ENCODE measurements around the gene RBPMS2.
A peak's percentile ranks its signal among the peaks of the same experiment; 100 is the strongest.
"Not testable (repeated sequence)": the region's sequence is repeated elsewhere in the genome, so short reads cannot be mapped to it uniquely, and the experiment has no call there.

The RBPMS2 gene

DNA sequence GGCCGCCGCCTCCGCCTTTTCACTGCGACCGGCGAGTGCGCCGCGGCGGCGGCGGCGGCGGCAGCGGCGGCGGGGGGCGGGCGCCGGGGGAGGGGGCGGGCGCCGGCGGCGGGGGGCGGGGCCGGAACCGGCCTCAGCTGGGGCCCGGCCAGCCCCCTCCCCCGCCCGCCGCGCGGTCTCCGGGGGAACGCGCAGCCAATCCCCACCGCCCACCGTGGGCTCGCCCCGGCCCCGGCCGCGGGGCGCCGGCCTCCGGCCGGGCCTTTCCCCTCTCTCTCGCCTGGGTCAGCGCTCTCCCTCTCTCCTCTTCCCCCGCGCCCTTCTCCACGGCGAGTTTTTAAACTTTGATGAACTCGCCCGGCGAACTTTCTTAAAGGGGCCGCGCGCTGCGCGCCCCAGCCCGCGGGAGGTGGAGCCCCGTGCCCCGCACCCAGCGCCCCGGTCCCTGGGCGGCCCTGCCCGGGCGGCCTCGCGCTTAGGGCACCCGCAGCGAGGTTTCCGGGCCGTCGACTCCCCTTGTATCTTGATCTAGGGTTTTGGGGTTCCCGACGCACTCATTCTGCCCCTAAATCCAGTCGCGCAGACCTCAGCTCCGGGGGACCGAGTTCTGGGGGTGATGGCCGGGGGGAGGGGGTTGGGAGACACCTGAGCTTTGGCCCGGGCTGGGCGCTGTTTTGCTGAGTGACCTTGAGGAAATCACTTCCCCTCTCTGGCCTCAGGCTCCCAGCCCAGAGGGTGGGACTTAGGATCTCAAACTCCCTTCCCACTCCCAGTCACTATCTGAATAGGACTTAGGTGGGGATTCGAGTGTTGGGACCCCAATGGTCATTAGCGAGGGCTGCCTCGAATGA lies at the start of gene RBPMS2:
Gene RBPMS2 (minus strand): TSS at position 39 of the 851 bp plus-strand sequence. CDS start 270 bp downstream, outside the sequence.
- Mint-ChIP-seq H3K27me3 (peaks cover 14% of the 10 kb centered on the region), H3K36me3 (no peaks in the 10 kb centered on the region), H3K27ac (no peak within 1 kb of the TSS), H3K4me1 (peaks cover 4% of the 10 kb centered on the region), H3K4me3 (peak within 1 kb of the TSS; percentile 83), H3K9me3 (no peaks in the 10 kb centered on the region)
- DNase-seq (ENCODE audit: low spot score in 2 of 2) (no peak), ATAC-seq (ENCODE audit: low read depth) (peak; percentile 32)

DNA sequence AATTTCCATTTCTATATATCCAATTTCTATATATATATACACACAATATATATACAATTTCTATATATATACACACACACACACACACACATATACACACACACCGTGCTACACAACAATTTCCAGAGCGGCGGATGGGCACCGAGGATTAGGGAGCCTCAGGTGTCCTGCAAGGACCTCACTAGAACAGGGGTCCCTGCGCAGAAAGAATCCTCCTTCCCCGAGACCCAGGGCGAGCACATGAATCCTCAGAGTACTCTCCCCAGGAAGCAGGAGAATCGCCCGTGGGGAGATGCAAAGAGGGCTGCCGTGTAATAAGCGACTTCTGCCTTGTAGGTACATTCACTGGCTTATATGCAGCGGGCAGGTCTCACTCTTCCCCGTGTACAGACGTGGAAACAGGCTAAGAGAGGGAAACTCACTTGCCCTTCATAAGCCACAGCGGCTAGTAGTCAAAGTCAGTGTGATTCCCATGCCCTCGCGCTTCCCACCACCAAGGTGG lies 49.6 kb upstream of the RBPMS2 start:
- no peaks in the 10 kb centered on the region for H3K36me3 Mint-ChIP-seq
- no peak overlapping the region for H3K27ac Mint-ChIP-seq
- ATAC-seq (ENCODE audit: low read depth) (no peak), DNase-seq (ENCODE audit: low spot score in 2 of 2) (no peak)
- peak overlapping the region; percentile 84 for H3K4me3 Mint-ChIP-seq
- H3K4me1 Mint-ChIP-seq, result peaks cover 33% of the 10 kb centered on the region
- H3K27me3 Mint-ChIP-seq, result peaks cover 4% of the 10 kb centered on the region
- H3K9me3 Mint-ChIP-seq, result no peaks in the 10 kb centered on the region

DNA sequence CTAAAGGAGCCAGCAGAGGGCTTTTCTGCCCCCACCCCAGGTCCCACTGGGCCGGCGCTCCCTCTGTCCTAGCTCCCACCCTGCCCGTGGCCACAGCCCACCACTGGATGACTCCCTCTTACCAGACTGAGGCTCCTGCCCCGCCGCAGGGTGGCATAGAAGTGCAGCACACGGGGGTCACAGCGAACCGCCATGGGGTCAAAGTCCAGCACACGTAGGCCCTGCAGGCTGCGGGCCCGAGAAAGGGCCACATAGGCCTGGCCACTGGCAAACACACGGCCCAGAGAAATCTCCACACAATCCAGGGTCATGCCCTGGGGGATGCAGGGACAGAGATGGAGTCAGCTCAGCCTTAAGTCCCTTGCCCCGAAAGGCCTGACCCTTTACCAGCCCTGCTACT lies 41.1 kb upstream of the RBPMS2 start:
- H3K36me3 Mint-ChIP-seq, result no peaks in the 10 kb centered on the region
- DNase-seq (ENCODE audit: low spot score in 2 of 2), result no peak
- no peak overlapping the region for H3K4me3 Mint-ChIP-seq
- ATAC-seq (ENCODE audit: low read depth), result no peak
- H3K27me3 Mint-ChIP-seq, result no peaks in the 10 kb centered on the region
- H3K4me1 Mint-ChIP-seq, result peaks cover 8% of the 10 kb centered on the region
- H3K27ac Mint-ChIP-seq, result no peak overlapping the region
- H3K9me3 Mint-ChIP-seq, result no peaks in the 10 kb centered on the region

DNA sequence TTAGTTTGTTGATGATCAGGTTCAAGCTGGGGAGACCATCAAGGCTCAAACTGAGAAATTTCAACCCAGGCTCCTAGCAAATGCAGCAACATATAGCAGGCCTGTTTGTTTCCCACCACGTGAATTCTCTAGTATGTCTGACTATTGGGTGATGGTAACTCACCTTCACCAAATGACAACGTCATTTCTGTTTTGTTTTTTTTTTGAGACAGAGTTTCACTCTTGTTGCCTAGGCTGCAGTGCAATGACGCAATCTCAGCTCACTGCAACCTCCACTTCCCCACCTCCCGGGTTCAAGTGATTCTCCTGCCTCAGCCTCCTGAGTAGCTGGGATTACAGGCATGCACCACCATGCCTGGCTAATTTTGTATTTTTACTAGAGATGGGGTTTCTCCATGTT lies 39.6 kb upstream of the RBPMS2 start:
- H3K9me3 Mint-ChIP-seq; H3K27ac Mint-ChIP-seq; H3K4me3 Mint-ChIP-seq; H3K4me1 Mint-ChIP-seq; DNase-seq (ENCODE audit: low spot score in 2 of 2); H3K36me3 Mint-ChIP-seq; H3K27me3 Mint-ChIP-seq; ATAC-seq (ENCODE audit: low read depth): not testable (repeated sequence)

DNA sequence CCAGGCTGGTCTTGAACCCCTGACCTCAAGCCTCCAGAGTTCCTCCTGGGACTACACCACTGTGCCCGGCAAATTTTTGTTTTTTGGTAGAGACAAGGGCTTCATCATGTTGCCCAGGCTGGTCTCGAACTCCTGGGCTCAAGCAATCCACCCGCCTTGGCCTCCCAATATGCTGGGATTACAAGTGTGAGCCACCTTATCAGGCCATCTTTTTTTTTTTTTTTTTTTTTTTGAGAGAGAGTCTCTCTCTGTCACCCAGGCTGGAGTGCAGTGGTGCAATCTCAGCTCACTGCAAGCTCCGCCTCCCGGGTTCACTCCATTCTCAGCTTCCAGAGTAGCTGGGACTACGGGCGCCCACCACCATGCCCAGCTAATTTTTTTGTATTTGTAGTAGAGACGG lies 38.9 kb upstream of the RBPMS2 start:
- H3K9me3 Mint-ChIP-seq; DNase-seq (ENCODE audit: low spot score in 2 of 2); ATAC-seq (ENCODE audit: low read depth); H3K27ac Mint-ChIP-seq; H3K27me3 Mint-ChIP-seq; H3K4me1 Mint-ChIP-seq; H3K36me3 Mint-ChIP-seq; H3K4me3 Mint-ChIP-seq: not testable (repeated sequence)

DNA sequence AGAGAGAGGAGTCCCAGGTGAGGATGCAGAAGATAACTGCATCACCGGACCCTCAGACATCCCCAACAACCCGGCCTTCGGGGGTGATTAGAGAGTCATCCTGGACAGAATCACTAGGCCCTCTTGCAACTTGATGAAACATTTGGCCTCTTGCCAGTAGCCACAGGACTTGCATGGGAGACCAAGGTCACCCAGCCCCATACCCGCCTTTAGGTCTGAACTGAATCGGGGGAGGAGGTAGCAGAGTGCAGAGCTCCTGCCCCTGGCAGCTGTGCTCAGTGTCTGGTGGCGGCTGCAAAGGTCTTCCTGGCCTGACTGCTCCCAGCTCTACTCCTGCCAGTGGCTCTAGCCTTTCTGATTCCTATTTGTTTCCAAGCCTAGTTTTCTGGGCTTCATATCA lies 37.7 kb upstream of the RBPMS2 start:
- H3K9me3 Mint-ChIP-seq, result no peaks in the 10 kb centered on the region
- H3K27ac Mint-ChIP-seq, result no peak overlapping the region
- peaks cover 2% of the 10 kb centered on the region for H3K27me3 Mint-ChIP-seq
- no peaks in the 10 kb centered on the region for H3K36me3 Mint-ChIP-seq
- no peak overlapping the region for H3K4me3 Mint-ChIP-seq
- DNase-seq (ENCODE audit: low spot score in 2 of 2) (no peak), ATAC-seq (ENCODE audit: low read depth) (no peak)
- peaks cover 9% of the 10 kb centered on the region for H3K4me1 Mint-ChIP-seq

DNA sequence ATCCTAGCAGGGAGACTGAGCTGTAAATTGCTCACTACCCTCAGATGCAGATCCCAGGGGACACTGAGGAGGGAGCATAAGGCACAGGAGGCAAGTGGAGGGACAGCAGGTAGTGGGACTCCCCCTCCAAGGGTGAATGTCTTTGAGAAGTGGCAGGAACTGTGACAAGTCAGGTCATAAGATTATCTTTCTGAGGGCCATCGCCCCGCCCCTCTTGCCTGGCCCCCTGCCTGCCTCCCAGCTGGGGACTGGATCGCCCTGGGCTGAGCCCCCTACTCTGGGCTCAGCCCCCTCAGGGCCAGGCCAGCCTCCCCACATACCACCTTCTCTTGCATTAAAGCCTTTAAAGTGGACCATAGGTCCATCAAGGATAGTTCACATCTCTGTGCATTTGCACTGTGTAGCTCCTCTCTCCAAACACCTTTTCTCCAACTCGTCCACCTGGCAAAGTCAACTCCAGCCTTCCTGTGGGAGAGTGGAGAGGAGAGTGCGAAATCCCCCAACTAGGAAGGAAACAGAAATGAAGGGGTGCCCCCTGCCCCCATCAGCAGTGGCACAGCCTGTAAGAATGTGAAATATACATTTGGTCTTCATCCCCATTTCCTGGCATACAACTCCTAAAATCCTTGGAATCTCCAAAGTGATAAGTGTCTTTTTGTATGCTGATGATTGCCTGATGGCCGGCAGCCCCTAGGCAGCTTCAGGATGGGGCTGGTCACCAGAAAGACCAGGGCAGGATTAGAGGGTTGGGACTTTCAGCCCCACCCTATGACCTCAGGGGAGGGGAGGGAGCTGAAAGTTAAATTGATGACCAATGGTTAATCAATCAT lies 35.3 kb upstream of the RBPMS2 start:
- DNase-seq (ENCODE audit: low spot score in 2 of 2) (no peak), ATAC-seq (ENCODE audit: low read depth) (no peak)
- Mint-ChIP-seq H3K4me3 (no peak overlapping the region), H3K9me3 (no peaks in the 10 kb centered on the region), H3K4me1 (peaks cover 9% of the 10 kb centered on the region), H3K27me3 (peaks cover 4% of the 10 kb centered on the region), H3K36me3 (no peaks in the 10 kb centered on the region), H3K27ac (no peak overlapping the region)

DNA sequence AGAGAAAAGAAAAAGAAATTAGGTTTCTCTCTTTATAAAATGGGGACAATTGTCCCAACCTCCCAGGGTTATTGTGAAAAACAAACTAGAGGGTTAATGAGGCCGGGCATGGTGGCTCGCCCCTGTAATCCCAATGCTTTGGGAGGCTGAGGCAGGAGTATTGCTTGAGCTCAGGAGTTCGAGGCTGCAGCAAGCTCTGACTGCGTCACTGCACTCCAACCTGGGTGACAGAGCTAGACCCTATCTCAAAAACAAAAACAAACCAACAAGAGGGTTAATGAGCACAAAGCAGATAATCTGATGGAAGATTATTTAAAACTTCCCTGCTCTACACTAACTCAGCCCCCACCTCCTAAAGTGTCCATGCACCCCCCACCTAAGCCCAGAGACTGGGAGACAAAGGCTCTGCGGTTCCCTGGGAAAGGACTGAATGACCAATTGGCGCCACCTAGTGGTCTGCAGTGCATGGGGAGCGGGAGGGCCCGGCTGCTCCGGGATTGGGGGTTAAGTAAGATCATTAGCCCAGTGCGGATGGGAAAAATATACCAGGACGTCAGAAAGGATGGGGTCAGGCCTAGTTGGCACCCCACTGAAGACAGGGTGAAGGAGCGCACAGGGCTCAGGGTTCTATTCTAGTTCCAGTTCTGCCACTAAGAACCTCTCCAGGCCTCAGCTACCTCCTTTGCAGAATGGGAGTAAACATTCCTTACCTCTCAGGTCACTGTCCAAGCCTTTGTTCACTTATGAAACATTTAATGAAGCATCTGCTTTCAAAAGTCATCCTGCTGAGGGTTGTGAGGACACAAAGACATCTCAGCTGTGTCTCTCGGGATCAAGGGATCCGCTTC lies 34.5 kb upstream of the RBPMS2 start:
- no peaks in the 10 kb centered on the region for H3K9me3 Mint-ChIP-seq
- H3K4me1 Mint-ChIP-seq, result peaks cover 9% of the 10 kb centered on the region
- no peaks in the 10 kb centered on the region for H3K36me3 Mint-ChIP-seq
- H3K27me3 Mint-ChIP-seq, result peaks cover 4% of the 10 kb centered on the region
- peak; percentile 77 for ATAC-seq (ENCODE audit: low read depth)
- peak; percentile 65 to 72 for DNase-seq (ENCODE audit: low spot score in 2 of 2)
- no peak overlapping the region for H3K4me3 Mint-ChIP-seq
- H3K27ac Mint-ChIP-seq, result no peak overlapping the region

DNA sequence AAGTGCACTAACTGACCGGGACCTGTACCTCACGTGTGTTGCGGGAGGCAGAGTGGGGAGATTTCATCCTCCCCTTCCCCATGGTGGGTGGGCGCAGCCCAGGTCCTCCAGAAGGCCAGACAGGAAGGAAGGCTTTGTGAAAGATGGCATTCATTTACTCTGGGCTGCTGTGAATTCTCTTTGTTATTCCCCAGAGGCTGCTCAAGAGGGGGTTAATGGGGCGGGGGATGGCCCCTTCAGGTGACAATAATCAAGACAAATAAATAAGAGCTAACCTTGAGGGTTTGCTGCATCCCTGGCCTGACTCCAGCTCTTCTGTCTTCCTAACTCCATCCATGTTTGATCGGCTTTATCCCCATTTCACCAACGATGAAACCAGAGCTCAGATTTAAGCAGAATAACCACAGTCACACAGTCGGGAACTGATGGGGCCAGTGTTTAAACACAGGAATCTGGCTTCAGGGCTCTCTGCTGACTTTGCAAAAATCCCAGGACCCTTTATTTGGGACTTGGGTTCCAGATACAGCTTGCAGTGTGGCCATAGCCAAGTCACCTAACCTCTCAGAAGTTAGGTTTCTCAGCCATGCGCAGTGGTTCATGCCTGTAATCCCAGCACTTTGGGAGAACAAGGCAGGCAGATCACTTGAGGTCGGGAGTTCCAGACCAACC lies 33.5 kb upstream of the RBPMS2 start:
- H3K4me3 Mint-ChIP-seq, result no peak overlapping the region
- H3K27me3 Mint-ChIP-seq, result peaks cover 4% of the 10 kb centered on the region
- H3K9me3 Mint-ChIP-seq, result no peaks in the 10 kb centered on the region
- ATAC-seq (ENCODE audit: low read depth) (no peak), DNase-seq (ENCODE audit: low spot score in 2 of 2) (no peak)
- H3K4me1 Mint-ChIP-seq, result peaks cover 9% of the 10 kb centered on the region
- H3K27ac Mint-ChIP-seq, result no peak overlapping the region
- H3K36me3 Mint-ChIP-seq, result no peaks in the 10 kb centered on the region

DNA sequence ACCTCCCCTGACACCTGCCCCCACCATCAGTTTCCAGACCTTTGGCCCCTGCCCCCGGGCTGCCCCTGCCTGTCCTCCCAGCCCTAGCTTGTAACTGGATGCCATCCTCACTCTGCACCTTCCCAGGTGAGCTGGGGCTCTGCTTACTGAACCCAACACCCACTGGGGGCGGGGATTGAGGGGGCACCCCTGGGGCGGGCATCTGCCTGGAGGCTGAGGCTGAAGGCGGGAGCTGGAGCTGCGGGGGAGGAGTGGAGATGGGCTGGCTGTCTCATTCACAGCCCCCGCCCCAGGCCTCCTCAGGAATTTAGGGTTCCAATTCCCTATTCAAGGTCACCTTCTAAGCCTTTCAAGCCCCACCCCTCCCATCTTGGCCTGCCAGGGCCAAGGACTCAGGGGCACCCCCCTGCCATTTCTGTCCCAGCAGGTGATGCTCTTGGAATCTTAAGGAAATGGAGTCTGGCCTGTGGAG lies 32.4 kb upstream of the RBPMS2 start:
- Mint-ChIP-seq H3K36me3 (no peaks in the 10 kb centered on the region), H3K4me3 (no peak overlapping the region), H3K27me3 (peaks cover 4% of the 10 kb centered on the region), H3K4me1 (peaks cover 6% of the 10 kb centered on the region), H3K27ac (no peak overlapping the region), H3K9me3 (no peaks in the 10 kb centered on the region)
- ATAC-seq (ENCODE audit: low read depth) (no peak), DNase-seq (ENCODE audit: low spot score in 2 of 2) (no peak)

DNA sequence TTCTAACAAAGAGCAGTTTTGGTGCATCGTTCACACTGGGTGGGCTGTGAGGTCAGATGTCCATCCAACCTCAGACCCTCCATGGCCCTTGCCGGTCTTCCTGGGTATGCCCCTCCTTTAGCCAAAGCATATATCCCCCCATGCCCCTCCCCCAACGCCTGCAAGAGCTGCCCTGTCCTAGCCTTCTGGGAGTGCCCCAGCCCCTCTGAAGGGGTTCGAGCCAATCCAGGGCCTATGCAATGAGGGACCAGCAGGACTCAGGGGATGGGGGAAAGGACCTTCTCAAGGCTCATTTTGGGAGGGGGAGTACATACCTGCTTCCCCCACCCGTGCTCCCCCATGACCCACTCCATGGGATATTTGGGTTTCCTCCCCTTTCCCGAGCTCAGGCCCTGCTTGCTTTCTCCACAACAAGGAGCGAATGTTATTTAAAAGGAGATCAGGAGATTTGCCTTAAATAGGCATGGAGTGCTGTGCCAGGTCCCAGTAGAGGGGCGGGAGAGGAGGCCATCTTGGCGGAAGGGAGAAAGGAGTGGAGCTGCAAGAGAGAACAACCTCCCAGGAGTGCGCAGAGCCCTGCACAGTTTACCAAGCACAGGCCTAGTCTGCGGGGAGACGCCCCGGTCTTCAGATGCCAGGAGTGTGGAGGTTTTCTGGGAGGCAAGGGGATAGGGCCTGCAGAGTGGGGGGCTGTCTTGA lies 31.8 kb upstream of the RBPMS2 start:
- H3K27ac Mint-ChIP-seq, result no peak overlapping the region

DNA sequence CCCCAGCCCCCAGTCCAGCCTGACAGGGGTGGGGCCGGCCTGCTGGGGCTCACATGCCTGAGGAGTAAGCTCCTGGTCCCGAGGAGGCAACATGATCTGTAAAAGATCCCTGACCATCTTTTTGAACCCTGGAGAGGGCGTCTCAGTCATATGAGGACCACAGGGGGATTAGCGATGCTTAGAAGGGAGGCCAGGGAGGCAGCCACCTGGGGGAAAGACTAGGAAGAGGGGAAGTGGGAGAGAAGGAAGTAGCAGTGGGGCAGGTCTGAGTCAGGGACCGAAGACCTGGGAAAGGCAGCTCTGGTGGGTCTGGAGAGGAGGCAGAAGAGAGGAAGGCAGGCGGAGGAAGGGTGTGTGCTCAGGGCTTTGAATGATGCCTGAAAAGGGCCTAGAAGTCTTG lies 31.1 kb upstream of the RBPMS2 start:
- Mint-ChIP-seq H3K9me3 (no peaks in the 10 kb centered on the region), H3K27ac (no peak overlapping the region), H3K36me3 (no peaks in the 10 kb centered on the region), H3K4me3 (no peak overlapping the region), H3K27me3 (peaks cover 4% of the 10 kb centered on the region), H3K4me1 (peaks cover 3% of the 10 kb centered on the region)
- ATAC-seq (ENCODE audit: low read depth) (no peak), DNase-seq (ENCODE audit: low spot score in 2 of 2) (no peak)

More for the DNA sequence above, 31.8 kb upstream of the RBPMS2 start:
- Mint-ChIP-seq H3K36me3 (no peaks in the 10 kb centered on the region), H3K27me3 (peaks cover 4% of the 10 kb centered on the region), H3K9me3 (no peaks in the 10 kb centered on the region), H3K4me3 (no peak overlapping the region), H3K4me1 (peaks cover 6% of the 10 kb centered on the region)
- ATAC-seq (ENCODE audit: low read depth) (no peak), DNase-seq (ENCODE audit: low spot score in 2 of 2) (no peak)

DNA sequence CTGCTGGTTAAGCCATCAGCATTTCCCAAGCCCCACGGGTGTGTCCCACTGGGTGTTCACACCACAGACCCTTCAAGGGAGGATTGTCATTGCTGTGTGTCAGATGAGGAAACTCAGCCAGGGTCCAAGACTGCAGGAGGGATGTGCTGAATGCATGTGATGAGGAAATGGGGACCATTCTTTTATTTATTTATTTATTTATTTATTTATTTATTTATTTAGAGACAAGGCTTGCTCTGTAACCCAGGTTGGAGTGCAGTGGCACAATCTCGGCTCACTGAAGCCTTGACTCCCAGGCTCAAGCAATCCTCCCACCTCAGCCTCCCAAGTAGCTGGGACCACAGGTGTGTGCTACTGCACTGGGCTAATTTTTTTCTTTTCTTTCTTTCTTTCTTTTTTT lies 29.2 kb upstream of the RBPMS2 start:
- Mint-ChIP-seq H3K27ac (no peak overlapping the region), H3K4me3 (no peak overlapping the region), H3K27me3 (peaks cover 4% of the 10 kb centered on the region), H3K36me3 (no peaks in the 10 kb centered on the region), H3K9me3 (no peaks in the 10 kb centered on the region), H3K4me1 (no peaks in the 10 kb centered on the region)
- DNase-seq (ENCODE audit: low spot score in 2 of 2), result no peak
- no peak for ATAC-seq (ENCODE audit: low read depth)

Measured in memory B cell (primary cell).